ENCODE results near the gene NRARP.
"Not testable (repeated sequence)": the region's sequence is repeated elsewhere in the genome, so short reads cannot be mapped to it uniquely, and the experiment has no call there.

NRARP gene

GRCh38 chr9:137302118-137302448, at the start of gene NRARP:
TSS of gene NRARP (minus strand) at chr9:137302271. CDS start at chr9:137301928, 343 bp downstream.
- no peak for DNase-seq (ENCODE audit: low read depth)
- H3K4me3 ChIP-seq (ENCODE audit: low read depth, low read length), result peak within 1 kb of the TSS; percentile 47

- no peak overlapping the region for H3K4me3 ChIP-seq (ENCODE audit: low read depth, low read length)
- DNase-seq (ENCODE audit: low read depth), result no peak
Measured at GRCh38 chr9:137350696-137351584, 48.9 kb upstream of the NRARP start.

- DNase-seq (ENCODE audit: low read depth), result no peak
- no peak overlapping the region for H3K4me3 ChIP-seq (ENCODE audit: low read depth, low read length)
Measured at GRCh38 chr9:137349471-137350033, 47.5 kb upstream of the NRARP start.

- no peak overlapping the region for H3K4me3 ChIP-seq (ENCODE audit: low read depth, low read length)
- DNase-seq (ENCODE audit: low read depth), result no peak
Measured at GRCh38 chr9:137348769-137349470, 46.8 kb upstream of the NRARP start.

- no peak for DNase-seq (ENCODE audit: low read depth)
- H3K4me3 ChIP-seq (ENCODE audit: low read depth, low read length), result no peak overlapping the region
Measured at GRCh38 chr9:137347928-137348327, 45.9 kb upstream of the NRARP start.

GRCh38 chr9:137342482-137342881, 40.4 kb upstream of the NRARP start:
- DNase-seq (ENCODE audit: low read depth), result no peak
- no peak overlapping the region for H3K4me3 ChIP-seq (ENCODE audit: low read depth, low read length)

GRCh38 chr9:137341227-137341626, 39.2 kb upstream of the NRARP start:
- no peak overlapping the region for H3K4me3 ChIP-seq (ENCODE audit: low read depth, low read length)
- no peak for DNase-seq (ENCODE audit: low read depth)

GRCh38 chr9:137339908-137340462, 37.9 kb upstream of the NRARP start:
- H3K4me3 ChIP-seq (ENCODE audit: low read depth, low read length); DNase-seq (ENCODE audit: low read depth): not testable (repeated sequence)

- H3K4me3 ChIP-seq (ENCODE audit: low read depth, low read length), result no peak overlapping the region
- no peak for DNase-seq (ENCODE audit: low read depth)
Measured at GRCh38 chr9:137339045-137339907, 37.2 kb upstream of the NRARP start.

GRCh38 chr9:137336735-137337134, 34.7 kb upstream of the NRARP start:
- no peak for DNase-seq (ENCODE audit: low read depth)
- H3K4me3 ChIP-seq (ENCODE audit: low read depth, low read length), result no peak overlapping the region

GRCh38 chr9:137333016-137333671, 31.1 kb upstream of the NRARP start:
- no peak for DNase-seq (ENCODE audit: low read depth)
- H3K4me3 ChIP-seq (ENCODE audit: low read depth, low read length), result no peak overlapping the region

- no peak for DNase-seq (ENCODE audit: low read depth)
- no peak overlapping the region for H3K4me3 ChIP-seq (ENCODE audit: low read depth, low read length)
Measured at GRCh38 chr9:137331929-137332328, 29.9 kb upstream of the NRARP start.

- no peak overlapping the region for H3K4me3 ChIP-seq (ENCODE audit: low read depth, low read length)
- DNase-seq (ENCODE audit: low read depth), result no peak
Measured at GRCh38 chr9:137330689-137331088, 28.6 kb upstream of the NRARP start.

GRCh38 chr9:137329590-137329989, 27.5 kb upstream of the NRARP start:
- H3K4me3 ChIP-seq (ENCODE audit: low read depth, low read length); DNase-seq (ENCODE audit: low read depth): not testable (repeated sequence)

- H3K4me3 ChIP-seq (ENCODE audit: low read depth, low read length); DNase-seq (ENCODE audit: low read depth): not testable (repeated sequence)
Measured at GRCh38 chr9:137327641-137328550, 25.8 kb upstream of the NRARP start.

GRCh38 chr9:137326445-137327065, 24.5 kb upstream of the NRARP start:
- no peak overlapping the region for H3K4me3 ChIP-seq (ENCODE audit: low read depth, low read length)
- no peak for DNase-seq (ENCODE audit: low read depth)

GRCh38 chr9:137325799-137326198, 23.7 kb upstream of the NRARP start:
- DNase-seq (ENCODE audit: low read depth), result no peak
- H3K4me3 ChIP-seq (ENCODE audit: low read depth, low read length), result no peak overlapping the region
